LNCaP clone FGC (cell line): ENCODE results near the gene ACAP2.

Source experiments
- DNase-seq: peaks from one replicate; pipeline ENCODE4 v3.0.0-alpha.2; 2011; ENCODE audit warnings: low read depth
- H3K4me3 ChIP-seq: 2 replicates; pipeline ENCODE4 v1.5.1; 2011; ENCODE audit warnings: mild to moderate bottlenecking, low read depth, low read length, control low read depth
- CTCF ChIP-seq: IDR thresholded peaks from 2 replicates; pipeline ENCODE4 v1.5.1; 2012; ENCODE audit warnings: mild to moderate bottlenecking; ENCODE audit not compliant: control insufficient read depth, insufficient read depth; ENCODE audit errors: extremely low read depth

ACAP2 gene

GRCh38 chr3:195247863-195248189, 195.0 kb downstream of the ACAP2 start:
- H3K4me3 ChIP-seq, result no peak overlapping the region
- DNase-seq, result no peak
- no peak for TF ChIP-seq CTCF

GRCh38 chr3:195247086-195247862, 195.5 kb downstream of the ACAP2 start:
- no peak for TF ChIP-seq CTCF
- no peak overlapping the region for H3K4me3 ChIP-seq
- DNase-seq, result no peak

GRCh38 chr3:195246581-195246995, 196.2 kb downstream of the ACAP2 start:
- H3K4me3 ChIP-seq, result no peak overlapping the region
- DNase-seq, result no peak
- no peak for TF ChIP-seq CTCF

- TF ChIP-seq CTCF, result no peak
- no peak overlapping the region for H3K4me3 ChIP-seq
- DNase-seq, result no peak
Observed at GRCh38 chr3:195245531-195245951, 197.3 kb downstream of the ACAP2 start.

- TF ChIP-seq CTCF, result no peak
- DNase-seq, result no peak
Observed at GRCh38 chr3:195241592-195242355, 201.0 kb downstream of the ACAP2 start.

GRCh38 chr3:195240939-195241338, 201.9 kb downstream of the ACAP2 start:
- no peak for TF ChIP-seq CTCF
- no peak overlapping the region for H3K4me3 ChIP-seq
- DNase-seq, result no peak

More at GRCh38 chr3:195241592-195242355, 201.0 kb downstream of the ACAP2 start:
- no peak overlapping the region for H3K4me3 ChIP-seq
